GM12878 (cell line): ENCODE results near the gene LRRC41. TPM values are rescaled to one million over a fixed set of nuclear protein-coding genes. Genes with fewer than 3 reads are reported as not detected.

Experiments
- ATAC-seq: fragments of 200-7000 bp; cut with Tn5 transposase; 3 replicates; pipeline ENCODE4 v1.9.1; 2020; ENCODE audit warnings: mild to moderate bottlenecking, moderate library complexity
- BruUV-seq: library from RNA; stranded (reverse); fragments of 400-500 nt; replicated peaks from 2 replicates; lab custom pipeline; 2021; lab: Mats Ljungman, UMichigan
- CTCF ChIA-PET: fragments of 300-600 bp; sonication (Branson Sonifier 250); formaldehyde crosslinking; extraction: SDS; loops from one replicate; lab custom pipeline; 2021; ENCODE audit warnings: inconsistent platforms; lab: Yijun Ruan, JAX
- POLR2A ChIA-PET: fragments of 350-600 bp; formaldehyde crosslinking; extraction: SDS; loops from one replicate; lab custom pipeline; 2021; ENCODE audit warnings: inconsistent platforms; lab: Charles Lee
- RAD21 ChIA-PET: fragments of 300-600 bp; sonication (Branson Sonifier 250); formaldehyde crosslinking; loops from one replicate; lab custom pipeline; 2023; ENCODE audit warnings: antibody characterized with exemption; ENCODE audit not compliant: unreplicated experiment; lab: Charles Lee
- SMC1A ChIA-PET: fragments of 300-600 bp; sonication (Branson Sonifier 250); formaldehyde crosslinking; loops from one replicate; lab custom pipeline; 2023; ENCODE audit not compliant: unreplicated experiment, uncharacterized antibody; lab: Charles Lee
- DNase-seq: peaks from one replicate; pipeline ENCODE4 v3.0.0-alpha.2; 2011; ENCODE audit warnings: low read depth, low spot score
- FAIRE-seq: peaks from 3 replicates; lab custom pipeline; 2011; peaks lifted over from hg19 to GRCh38; lab: Jason Lieb, UNC
- H2AFZ ChIP-seq: 2 replicates; pipeline ENCODE4 v1.6.0; 2011; ENCODE audit warnings: low read depth, low read length, control low read depth; ENCODE audit not compliant: control insufficient read depth
- H3K27ac ChIP-seq: 2 replicates; pipeline ENCODE4 v1.5.1; 2011; ENCODE audit warnings: control low read depth; ENCODE audit not compliant: control insufficient read depth, insufficient read depth
- H3K27me3 ChIP-seq, 2 experiments: replicated peaks in 1 of 2; 2 replicates each; pipeline versions ENCODE4 v1.6.0 to v1.6.1; 2011; ENCODE audit warnings: low read length in 1 of 2; ENCODE audit not compliant: control insufficient read depth in 2 of 2, insufficient read depth in 2 of 2
- H3K36me3 ChIP-seq, 2 experiments: 2 replicates each; pipeline ENCODE4 v1.5.1; 2011; ENCODE audit warnings: low read length in 1 of 2; ENCODE audit not compliant: control insufficient read depth in 2 of 2, insufficient read depth in 2 of 2
- H3K4me1 ChIP-seq: 2 replicates; pipeline ENCODE4 v1.6.1; 2011; ENCODE audit warnings: mild to moderate bottlenecking, low read length, moderate library complexity, mixed read lengths; ENCODE audit not compliant: control insufficient read depth, insufficient read depth
- H3K4me2 ChIP-seq: 2 replicates; pipeline ENCODE4 v1.6.0; 2011; ENCODE audit warnings: control low read depth; ENCODE audit not compliant: control insufficient read depth, insufficient read depth
- H3K4me3 ChIP-seq: fragments of 200-600 bp; sonication (generic); 2 replicates; pipeline ENCODE4 v1.5.1; 2016
- H3K79me2 ChIP-seq: 2 replicates; pipeline ENCODE4 v1.6.0; 2011; ENCODE audit warnings: low read length; ENCODE audit not compliant: control insufficient read depth, insufficient read depth
- H3K9ac ChIP-seq: 2 replicates; pipeline ENCODE4 v1.8.0; 2011; ENCODE audit warnings: low read length, control low read depth, mixed read lengths; ENCODE audit not compliant: control insufficient read depth, insufficient read depth
- H3K9me3 ChIP-seq: replicated peaks from 3 replicates; pipeline ENCODE4 v1.5.1; 2011; ENCODE audit warnings: mild to moderate bottlenecking, low read length; ENCODE audit not compliant: control insufficient read depth, insufficient read depth
- H4K20me1 ChIP-seq: 2 replicates; pipeline ENCODE4 v1.6.0; 2011; ENCODE audit not compliant: control insufficient read depth, insufficient read depth
- BRCA1 ChIP-seq: IDR thresholded peaks from 2 replicates; pipeline ENCODE4 v1.6.1; 2011; ENCODE audit warnings: low read depth, low read length, improper control_type of control experiment
- CBX5 ChIP-seq: sonication (generic); IDR thresholded peaks from 2 replicates; pipeline ENCODE4 v1.6.1; 2016; ENCODE audit warnings: low read depth, moderate library complexity, mild to moderate bottlenecking, inconsistent platforms
- E2F4 ChIP-seq: IDR thresholded peaks from 2 replicates; pipeline ENCODE4 v1.6.1; 2012; ENCODE audit warnings: low read depth, low read length, improper control_type of control experiment
- GABPA ChIP-seq: IDR thresholded peaks from 2 replicates; pipeline ENCODE4 v1.6.1; 2014; ENCODE audit warnings: antibody characterized with exemption, low read depth, mild to moderate bottlenecking, inconsistent platforms
- IRF3 ChIP-seq: fragments of 450-650 bp; IDR thresholded peaks from 2 replicates; pipeline ENCODE4 v1.6.1; 2014; ENCODE audit warnings: mild to moderate bottlenecking
- IRF5 ChIP-seq: fragments of 450-650 bp; IDR thresholded peaks from 2 replicates; pipeline ENCODE4 v1.6.1; 2017; ENCODE audit warnings: borderline replicate concordance
- NFYA ChIP-seq: IDR thresholded peaks from 2 replicates; pipeline ENCODE4 v1.6.1; 2011; ENCODE audit warnings: low read depth, mild to moderate bottlenecking, low read length, improper control_type of control experiment, borderline replicate concordance
- NRF1 ChIP-seq: conservative IDR thresholded peaks from 2 replicates; pipeline ENCODE4 v1.6.1; 2011; ENCODE audit warnings: mild to moderate bottlenecking, low read depth, low read length, improper control_type of control experiment
- SIX5 ChIP-seq: IDR thresholded peaks from 2 replicates; pipeline ENCODE4 v1.6.1; 2011; ENCODE audit warnings: mild to moderate bottlenecking, low read depth, low read length, moderate library complexity; ENCODE audit not compliant: severe bottlenecking
- SPI1 ChIP-seq: IDR thresholded peaks from 2 replicates; pipeline ENCODE4 v1.6.1; 2011; ENCODE audit warnings: low read depth, mild to moderate bottlenecking, low read length, moderate library complexity, borderline replicate concordance; ENCODE audit not compliant: insufficient read depth
- TCF12 ChIP-seq: IDR thresholded peaks from 2 replicates; pipeline ENCODE4 v1.6.1; 2011; ENCODE audit warnings: low read depth, mild to moderate bottlenecking, low read length
- USF2 ChIP-seq: IDR thresholded peaks from 2 replicates; pipeline ENCODE4 v1.6.1; 2011; ENCODE audit warnings: low read depth, low read length, improper control_type of control experiment, borderline replicate concordance
- ZBED1 ChIP-seq: IDR thresholded peaks from 2 replicates; pipeline ENCODE4 v1.6.1; 2016; ENCODE audit warnings: borderline replicate concordance
- ZNF592 ChIP-seq: fragments of 450-650 bp; IDR thresholded peaks from 2 replicates; pipeline ENCODE4 v1.6.1; 2017; ENCODE audit warnings: mild to moderate bottlenecking, moderate library complexity
- WGBS: methylation state at CpG from one replicate; pipeline ENCODE4 v1.1.6; 2016; ENCODE audit warnings: low lambda C conversion rate; ENCODE audit not compliant: insufficient replicate concordance, insufficient coverage; ENCODE audit errors: missing lambda C conversion rate; 5-methylcytosine and 5-hydroxymethylcytosine counted together
- in situ Hi-C: fragments of 300-500 bp; cut with MboI; formaldehyde crosslinking; loops from 9 replicates; pipeline ENCODE4 v1.14.3; 2018; ENCODE audit warnings: mixed read lengths
- intact Hi-C: fragments of 100-400 bp; cut with micrococcal nuclease; formaldehyde crosslinking; loops from one replicate; pipeline ENCODE4 v1.14.2; 2022; ENCODE audit not compliant: unreplicated experiment
- polyA plus RNA-seq, 11 experiments: library from polyadenylated mRNA; depleted of rRNA in 4 of 11; unstranded in 6 of 11; stranded (reverse) in 5 of 11; fragments of >200 nt; fragmentation: Nextera tagmentation in 4 of 11; fragmentation: Illumina TruSeq in 1 of 11; extraction: Ambion mirVana in 4 of 11; extraction: Trizol in 1 of 11; gene quantifications; 1 replicate in 1 of 11; 2 replicates in 10 of 11; pipeline versions ENCODE4 v1.2.1 to v1.2.3, GENCODE V29; 2011 to 2016; ENCODE audit warnings: inconsistent platforms in 2 of 11, missing spikeins in 2 of 11, low read depth in 1 of 11
- total RNA-seq, 4 experiments: library from RNA; depleted of rRNA in 3 of 4; stranded (reverse); fragments of >200 nt in 3 of 4; fragmentation: Illumina TruSeq in 1 of 4; extraction: Trizol in 1 of 4; gene quantifications; 2 replicates each; pipeline versions ENCODE4 v1.2.1 to v1.2.3, GENCODE V29; 2013 to 2021

LRRC41 gene
- total and polyA plus RNA-seq, 10 of the 15 experiments (the other 5 are each of a cell fraction or from before 2014, with no cell fraction given) = 12.0 to 79.9 (median 48.5) TPM

- H4K20me1 ChIP-seq = no peaks in the 10 kb centered on the region
- FAIRE-seq (no peak), ATAC-seq (no peak), DNase-seq (no peak)
- ChIA-PET RAD21 (interaction anchor here (1.0 kb wide), 1 partner anchor 38 kb away, joined by 3 read pairs; no protein-coding TSS in a partner anchor), POLR2A (interaction anchor here (1.1 to 1.6 kb wide), 2 partner anchors 11 to 42 kb away, joined by 3 to 4 read pairs; partner anchors contain the start of gene RAD54L), CTCF (interaction anchor here (0.8 kb wide), 1 partner anchor 45 kb away, joined by 3 read pairs; no protein-coding TSS in a partner anchor), SMC1A (no interaction called here)
- no peak overlapping the region for H3K4me2 ChIP-seq
- H3K4me3 ChIP-seq = no peak overlapping the region
- H3K36me3 ChIP-seq = peaks cover 10 to 11% of the 10 kb centered on the region in 2 experiments
- BruUV-seq = no TSS peak
- H3K27me3 ChIP-seq = no peaks in the 10 kb centered on the region
- intact Hi-C loops = no loop called here
- no peaks in the 10 kb centered on the region for H3K79me2 ChIP-seq
- no peak overlapping the region for H3K27ac ChIP-seq
- no peak for TF ChIP-seq NFYA
- no peak for TF ChIP-seq NRF1
- TF ChIP-seq SIX5 = no peak
- TF ChIP-seq CBX5 = no peak
- no peak for TF ChIP-seq IRF5
- TF ChIP-seq USF2 = no peak
- TF ChIP-seq ZBED1 = no peak
- no peak for TF ChIP-seq GABPA
- TF ChIP-seq E2F4 = no peak
- TF ChIP-seq SPI1 = no peak
- TF ChIP-seq TCF12 = no peak
- no peak for TF ChIP-seq ZNF592
- no peak for TF ChIP-seq IRF3
- TF ChIP-seq BRCA1 = no peak
- no peak overlapping the region for H2AFZ ChIP-seq
- in situ Hi-C loops = no loop called here
- H3K9me3 ChIP-seq = no peaks in the 10 kb centered on the region
- H3K9ac ChIP-seq = no peak overlapping the region
- WGBS = 89% methylated on average over 1 of the region's 1 CpG
- H3K4me1 ChIP-seq = no peaks in the 10 kb centered on the region
These were observed 14.8 kb downstream of the LRRC41 start for GRCh38 chr1:46288485-46289133.
